Stomach (tissue), 9 donors: ENCODE results near the gene CCNJL. TPM values are rescaled to one million over a fixed set of nuclear protein-coding genes. Genes with fewer than 3 reads are reported as not detected.
"Not testable (repeated sequence)": the region's sequence is repeated elsewhere in the genome, so short reads cannot be mapped to it uniquely, and the experiment has no call there.

Source experiments
- DNase-seq, 2 donors: peaks; one replicate each; pipeline versions ENCODE4 v3.0.0 to v3.0.0-alpha.2; 2013 to 2019
- H3K27ac ChIP-seq, 5 donors: fragments of 200-600 bp in 4 of 5; sonication (generic) in 4 of 5; one replicate each; pipeline ENCODE4 v1.5.1; 2013 to 2019; ENCODE audit warnings: mild to moderate bottlenecking in 1 of 5, moderate library complexity in 1 of 5
- H3K27me3 ChIP-seq, 3 donors: fragments of 200-600 bp; sonication (generic); one replicate each; pipeline ENCODE4 v1.5.1; 2017 to 2019; ENCODE audit warnings: mixed run types in 1 of 3
- H3K36me3 ChIP-seq, 4 donors: fragments of 200-600 bp; sonication (generic); 1 replicate in 3 of 4; 2 replicates in 1 of 4; pipeline ENCODE4 v1.5.1; 2016 to 2019
- H3K4me1 ChIP-seq, 4 donors: fragments of 200-600 bp; sonication (generic); one replicate each; pipeline ENCODE4 v1.5.1; 2016 to 2019
- H3K4me3 ChIP-seq, 4 donors: fragments of 200-600 bp; sonication (generic) in 3 of 4; one replicate each; pipeline ENCODE4 v1.5.1; 2016 to 2019; ENCODE audit warnings: mild to moderate bottlenecking in 1 of 4
- H3K9me3 ChIP-seq, 4 donors: fragments of 200-600 bp; sonication (generic); one replicate each; pipeline ENCODE4 v1.5.1; 2016 to 2019
- EP300 ChIP-seq: sonication (generic); formaldehyde crosslinking; IDR thresholded peaks from one replicate; pipeline ENCODE4 v1.6.1; 2017; ENCODE audit warnings: antibody characterized with exemption
- POLR2A ChIP-seq, 4 donors: fragments of 450-650 bp; IDR thresholded peaks; one replicate each; pipeline ENCODE4 v1.6.1; 2016; ENCODE audit warnings: antibody characterized with exemption in 4 of 4, control low read depth in 2 of 4, mild to moderate bottlenecking in 1 of 4, moderate library complexity in 1 of 4
- POLR2AphosphoS5 ChIP-seq, 3 donors: sonication (generic); formaldehyde crosslinking; IDR thresholded peaks; one replicate each; pipeline ENCODE4 v1.6.1; 2016; ENCODE audit warnings: antibody characterized with exemption in 3 of 3
- WGBS, 5 donors: extraction: QIAGEN DNeasy Blood & Tissue Kit in 3 of 5; methylation state at CpG; one replicate each; pipeline versions ENCODE4 v1.1.5 to v1.1.7; 2013 to 2018; 5-methylcytosine and 5-hydroxymethylcytosine counted together
- intact Hi-C: fragments of 100-400 bp; cut with DNase I; formaldehyde crosslinking; loops from one replicate; pipeline ENCODE4 v1.15.1; 2023; ENCODE audit warnings: low total_unique reads
- polyA plus RNA-seq, 3 donors: library from polyadenylated mRNA; stranded (reverse); fragments of 200-250 nt; gene quantifications; one replicate each; pipeline ENCODE4 v1.2.3, GENCODE V29; 2013
- total RNA-seq, 5 donors: library from RNA; depleted of rRNA; stranded (reverse); fragments of >200 nt; gene quantifications; one replicate each; pipeline versions ENCODE4 v1.1.0 to v1.2.3, GENCODE V29; 2014 to 2016
- TF ChIP-seq, protein P1 (sequence below), 7 experiments: fragments of 450-650 bp in 4 of 7; fragments of 200-600 bp in 3 of 7; sonication (generic) in 3 of 7; IDR thresholded peaks; one replicate each; pipeline ENCODE4 v1.5.1; 2016 to 2019; ENCODE audit warnings: antibody characterized with exemption in 7 of 7, control low read depth in 2 of 7, mild to moderate bottlenecking in 1 of 7
- donor health status: healthy with polysubstance abuse.
- donor health status: Bipolar disorder and iron deficiency.
- donor health status: healthy.

The CCNJL gene
- total and polyA plus RNA-seq, 8 donors: 1.4 to 104 (median 3.5) TPM

GRCh38 chr5:160342413-160342941 lies 30.1 kb upstream of the CCNJL start:
- DNase-seq: peak; percentile 39 to 48
- H3K36me3 ChIP-seq: no peaks in the 10 kb centered on the region
- peaks cover 4 to 9% (median 8%) of the 10 kb centered on the region in 4 donors for H3K4me1 ChIP-seq
- intact Hi-C loops: loop anchor here (10.0 kb wide), 1 partner anchor 318 kb away; no protein-coding TSS in a partner anchor
- TF ChIP-seq, protein P1, sequence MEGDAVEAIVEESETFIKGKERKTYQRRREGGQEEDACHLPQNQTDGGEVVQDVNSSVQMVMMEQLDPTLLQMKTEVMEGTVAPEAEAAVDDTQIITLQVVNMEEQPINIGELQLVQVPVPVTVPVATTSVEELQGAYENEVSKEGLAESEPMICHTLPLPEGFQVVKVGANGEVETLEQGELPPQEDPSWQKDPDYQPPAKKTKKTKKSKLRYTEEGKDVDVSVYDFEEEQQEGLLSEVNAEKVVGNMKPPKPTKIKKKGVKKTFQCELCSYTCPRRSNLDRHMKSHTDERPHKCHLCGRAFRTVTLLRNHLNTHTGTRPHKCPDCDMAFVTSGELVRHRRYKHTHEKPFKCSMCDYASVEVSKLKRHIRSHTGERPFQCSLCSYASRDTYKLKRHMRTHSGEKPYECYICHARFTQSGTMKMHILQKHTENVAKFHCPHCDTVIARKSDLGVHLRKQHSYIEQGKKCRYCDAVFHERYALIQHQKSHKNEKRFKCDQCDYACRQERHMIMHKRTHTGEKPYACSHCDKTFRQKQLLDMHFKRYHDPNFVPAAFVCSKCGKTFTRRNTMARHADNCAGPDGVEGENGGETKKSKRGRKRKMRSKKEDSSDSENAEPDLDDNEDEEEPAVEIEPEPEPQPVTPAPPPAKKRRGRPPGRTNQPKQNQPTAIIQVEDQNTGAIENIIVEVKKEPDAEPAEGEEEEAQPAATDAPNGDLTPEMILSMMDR (IDR thresholded peaks at IDR 0.05): no peak
- no peak for TF ChIP-seq POLR2A (IDR thresholded peaks at IDR 0.05)
- TF ChIP-seq EP300: no peak
- TF ChIP-seq POLR2AphosphoS5 (IDR thresholded peaks at IDR 0.05): no peak
- peaks cover 0 to 4% (median 0%) of the 10 kb centered on the region in 3 donors for H3K27me3 ChIP-seq
- 58 to 85% (median 80%) methylated on average over 4 of the region's 4 CpGs for WGBS, 5 donors
- no peak overlapping the region for H3K4me3 ChIP-seq
- H3K27ac ChIP-seq: peak overlapping the region in 3 of 5 donors; percentile 11 to 46 (median 24)
- H3K9me3 ChIP-seq: no peaks in the 10 kb centered on the region

- Histone ChIP-seq H3K36me3 (no peaks in the 10 kb centered on the region), H3K27me3 (peaks cover 0 to 4% (median 0%) of the 10 kb centered on the region in 3 donors), H3K4me3 (no peak overlapping the region), H3K27ac (peak overlapping the region in 2 of 5 donors; percentile 23 to 46), H3K4me1 (peaks cover 4 to 9% (median 8%) of the 10 kb centered on the region in 4 donors), H3K9me3 (no peaks in the 10 kb centered on the region)
- TF ChIP-seq EP300: no peak
- TF ChIP-seq POLR2AphosphoS5 (IDR thresholded peaks at IDR 0.05): no peak
- TF ChIP-seq POLR2A (IDR thresholded peaks at IDR 0.05): no peak
- TF ChIP-seq, protein P1 (IDR thresholded peaks at IDR 0.05): no peak
- no peak for DNase-seq
- WGBS, 5 donors: 63 to 78% (median 70%) methylated on average over 6 of the region's 6 CpGs
- intact Hi-C loops: loop anchor here (10.0 kb wide), 1 partner anchor 317 kb away; no protein-coding TSS in a partner anchor
These were observed 29.0 kb upstream of the CCNJL start for GRCh38 chr5:160341309-160341870.

GRCh38 chr5:160340513-160340912 lies 28.1 kb upstream of the CCNJL start:
- H3K9me3 ChIP-seq, H3K27me3 ChIP-seq, DNase-seq, H3K27ac ChIP-seq, H3K4me3 ChIP-seq, H3K4me1 ChIP-seq, H3K36me3 ChIP-seq: not testable (repeated sequence)
- intact Hi-C loops: loop anchor here (10.0 kb wide), 1 partner anchor 316 kb away; no protein-coding TSS in a partner anchor

GRCh38 chr5:160339406-160340130 lies 27.2 kb upstream of the CCNJL start:
- Histone ChIP-seq H3K4me1 (no peaks in the 10 kb centered on the region), H3K36me3 (no peaks in the 10 kb centered on the region), H3K9me3 (no peaks in the 10 kb centered on the region), H3K27me3 (peaks cover 0 to 3% (median 0%) of the 10 kb centered on the region in 3 donors), H3K4me3 (no peak overlapping the region), H3K27ac (no peak overlapping the region)
- DNase-seq: no peak
- TF ChIP-seq POLR2AphosphoS5 (IDR thresholded peaks at IDR 0.05) (no peak), POLR2A (IDR thresholded peaks at IDR 0.05) (no peak), EP300 (no peak)
- TF ChIP-seq, protein P1 (IDR thresholded peaks at IDR 0.05): no peak
- intact Hi-C loops: loop anchor here (10.0 kb wide), 1 partner anchor 315 kb away; no protein-coding TSS in a partner anchor
- WGBS, 5 donors: 74 to 89% (median 75%) methylated on average over 10 of the region's 10 CpGs

DNA sequence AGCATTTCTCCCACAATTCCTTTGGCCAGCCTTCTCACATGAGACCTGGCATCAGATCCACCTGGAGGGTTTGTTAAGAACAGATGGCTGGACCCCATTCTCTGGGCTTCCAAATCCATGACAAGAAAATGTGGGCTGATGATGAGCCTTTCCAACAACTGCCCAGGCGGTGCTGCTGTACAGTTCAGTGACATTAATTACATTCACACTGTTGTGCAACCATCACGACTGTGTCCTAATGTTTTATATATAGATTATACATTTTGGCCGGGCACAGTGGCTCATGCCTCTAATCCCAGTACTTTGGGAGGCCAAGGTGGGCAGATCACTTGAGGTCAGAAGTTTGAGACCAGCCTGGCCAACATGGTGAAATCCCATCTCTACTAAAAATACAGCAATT lies 22.4 kb upstream of the CCNJL start:
- H3K4me3 ChIP-seq, H3K9me3 ChIP-seq, DNase-seq, H3K27ac ChIP-seq, intact Hi-C loops, H3K4me1 ChIP-seq, H3K36me3 ChIP-seq, H3K27me3 ChIP-seq: not testable (repeated sequence)
- WGBS, 5 donors: 68 to 94% (median 91%) methylated on average over 3 of the region's 3 CpGs
